NCI-H510A (cell line): ENCODE results near the gene EGFL7.

Experiments
- DNase-seq: peaks from one replicate; lab custom pipeline; 2025; lab: John Stamatoyannopoulos, UW

Gene EGFL7

GRCh38 chr9:136673088-136673974 lies 10.6 kb downstream of the EGFL7 start:
- DNase-seq = no peak

- no peak for DNase-seq
Measured at GRCh38 chr9:136673975-136674785, 11.5 kb downstream of the EGFL7 start.

- no peak for DNase-seq
Measured at GRCh38 chr9:136674786-136675349, 12.2 kb downstream of the EGFL7 start.

GRCh38 chr9:136675477-136676296 lies 13.0 kb downstream of the EGFL7 start:
- DNase-seq = no peak

GRCh38 chr9:136676297-136676794 lies 13.6 kb downstream of the EGFL7 start:
- no peak for DNase-seq

- no peak for DNase-seq
Measured at GRCh38 chr9:136676920-136677686, 14.4 kb downstream of the EGFL7 start.

GRCh38 chr9:136678034-136678433 lies 15.3 kb downstream of the EGFL7 start:
- DNase-seq = no peak

GRCh38 chr9:136678624-136679023 lies 15.9 kb downstream of the EGFL7 start:
- no peak for DNase-seq

- no peak for DNase-seq
Measured at GRCh38 chr9:136679431-136679941, 16.8 kb downstream of the EGFL7 start.

GRCh38 chr9:136681029-136681428 lies 18.3 kb downstream of the EGFL7 start:
- DNase-seq = no peak

GRCh38 chr9:136681945-136682699 lies 19.4 kb downstream of the EGFL7 start:
- no peak for DNase-seq

- DNase-seq = no peak
Measured at GRCh38 chr9:136682710-136683109, 20.0 kb downstream of the EGFL7 start.

- no peak for DNase-seq
Measured at GRCh38 chr9:136683173-136683745, 20.5 kb downstream of the EGFL7 start.

GRCh38 chr9:136683755-136684154 lies 21.0 kb downstream of the EGFL7 start:
- DNase-seq = no peak

GRCh38 chr9:136684339-136684738 lies 21.6 kb downstream of the EGFL7 start:
- DNase-seq = no peak

GRCh38 chr9:136684799-136685198 lies 22.1 kb downstream of the EGFL7 start:
- no peak for DNase-seq

- no peak for DNase-seq
Measured at GRCh38 chr9:136685216-136685615, 22.5 kb downstream of the EGFL7 start.

GRCh38 chr9:136685790-136686533 lies 23.2 kb downstream of the EGFL7 start:
- no peak for DNase-seq

- no peak for DNase-seq
Measured at GRCh38 chr9:136686534-136686793, 23.7 kb downstream of the EGFL7 start.
